Measurements from ENCODE around the gene FLNB. TPM values are rescaled to one million over a fixed set of nuclear protein-coding genes. Genes with fewer than 3 reads are reported as not detected.

Gene FLNB
- total RNA-seq, 2 donors from 2014 or later = 331 to 408 TPM

DNA sequence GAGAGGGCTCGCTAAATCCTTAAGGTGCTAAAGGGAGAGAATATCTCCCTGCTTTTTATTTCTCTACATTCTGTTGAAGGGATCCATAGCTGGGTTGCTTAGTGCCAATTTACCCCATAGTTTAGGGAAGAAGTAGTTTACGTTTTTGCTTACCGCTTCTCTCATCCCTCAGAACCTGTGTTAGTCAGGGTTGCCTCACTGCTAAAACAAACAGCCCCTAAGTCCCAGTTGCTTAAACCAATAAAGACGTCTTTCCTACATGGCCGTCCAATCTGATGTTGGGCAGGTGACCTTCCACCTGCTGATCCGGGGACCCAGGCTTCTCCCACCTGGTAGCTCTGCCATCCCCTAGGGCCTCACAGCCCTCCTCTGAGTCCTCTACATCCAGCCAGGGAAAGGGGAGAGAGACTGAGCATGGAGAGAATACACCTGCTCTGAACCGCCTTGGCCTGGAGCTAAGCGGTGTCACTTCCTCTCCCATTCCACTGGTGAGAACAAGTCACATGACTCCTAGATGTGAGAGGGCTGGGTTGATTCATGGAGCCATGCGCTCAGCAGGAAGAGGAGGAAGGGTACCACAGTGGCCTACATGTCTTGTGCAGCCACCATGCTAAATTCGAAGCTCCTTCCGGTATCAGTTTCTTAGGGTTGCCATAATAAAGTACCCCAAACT is 176.2 kb downstream of the FLNB start:
- Histone ChIP-seq H3K27ac (no peak overlapping the region), H3K9me3 (no peaks in the 10 kb centered on the region), H3K36me3 (no peaks in the 10 kb centered on the region), H3K27me3 (replicated peaks; ENCODE audit: insufficient read depth) (no peaks in the 10 kb centered on the region), H3K4me1 (replicated peaks) (no peaks in the 10 kb centered on the region), H3K4me3 (no peak overlapping the region)
- TF ChIP-seq CTCF (IDR thresholded peaks at IDR 0.05) (no peak), POLR2A (IDR thresholded peaks at IDR 0.05) (no peak), POLR2AphosphoS5 (IDR thresholded peaks at IDR 0.05) (no peak)
- intact Hi-C loops (cut with DNase I) = loop anchor here (10.0 kb wide), 1 partner anchor 230 kb away; no protein-coding TSS in a partner anchor
- DNase-seq (ENCODE audit: low spot score) = no peak
- WGBS = 94% methylated on average over 11 of the region's 11 CpGs

GRCh38 chr3:58184982-58185360 is 176.7 kb downstream of the FLNB start:
- DNase-seq (ENCODE audit: low spot score) = no peak
- Histone ChIP-seq H3K9me3 (no peaks in the 10 kb centered on the region), H3K27ac (no peak overlapping the region), H3K36me3 (no peaks in the 10 kb centered on the region), H3K4me3 (no peak overlapping the region), H3K4me1 (replicated peaks) (no peaks in the 10 kb centered on the region), H3K27me3 (replicated peaks; ENCODE audit: insufficient read depth) (no peaks in the 10 kb centered on the region)
- intact Hi-C loops (cut with DNase I) = loop anchor here (10.0 kb wide), 1 partner anchor 230 kb away; no protein-coding TSS in a partner anchor
- TF ChIP-seq POLR2AphosphoS5 (IDR thresholded peaks at IDR 0.05) (no peak), POLR2A (IDR thresholded peaks at IDR 0.05) (no peak), CTCF (IDR thresholded peaks at IDR 0.05) (no peak)
- 89% methylated on average over 7 of the region's 7 CpGs for WGBS

GRCh38 chr3:58188173-58188564 is 179.9 kb downstream of the FLNB start:
- no peaks in the 10 kb centered on the region for H3K4me1 ChIP-seq (replicated peaks)
- no peaks in the 10 kb centered on the region for H3K36me3 ChIP-seq
- no peaks in the 10 kb centered on the region for H3K9me3 ChIP-seq
- intact Hi-C loops (cut with DNase I) = loop anchor here (2.0 to 10.0 kb wide), 2 partner anchors 111 to 227 kb away; no protein-coding TSS in a partner anchor
- WGBS = 70% methylated on average over 6 of the region's 6 CpGs
- H3K4me3 ChIP-seq = no peak overlapping the region
- H3K27ac ChIP-seq = no peak overlapping the region
- H3K27me3 ChIP-seq (replicated peaks; ENCODE audit: insufficient read depth) = no peaks in the 10 kb centered on the region
- TF ChIP-seq POLR2AphosphoS5 (IDR thresholded peaks at IDR 0.05) = no peak
- TF ChIP-seq CTCF (IDR thresholded peaks at IDR 0.05) = no peak
- no peak for TF ChIP-seq POLR2A (IDR thresholded peaks at IDR 0.05)
- no peak for DNase-seq (ENCODE audit: low spot score)

DNA sequence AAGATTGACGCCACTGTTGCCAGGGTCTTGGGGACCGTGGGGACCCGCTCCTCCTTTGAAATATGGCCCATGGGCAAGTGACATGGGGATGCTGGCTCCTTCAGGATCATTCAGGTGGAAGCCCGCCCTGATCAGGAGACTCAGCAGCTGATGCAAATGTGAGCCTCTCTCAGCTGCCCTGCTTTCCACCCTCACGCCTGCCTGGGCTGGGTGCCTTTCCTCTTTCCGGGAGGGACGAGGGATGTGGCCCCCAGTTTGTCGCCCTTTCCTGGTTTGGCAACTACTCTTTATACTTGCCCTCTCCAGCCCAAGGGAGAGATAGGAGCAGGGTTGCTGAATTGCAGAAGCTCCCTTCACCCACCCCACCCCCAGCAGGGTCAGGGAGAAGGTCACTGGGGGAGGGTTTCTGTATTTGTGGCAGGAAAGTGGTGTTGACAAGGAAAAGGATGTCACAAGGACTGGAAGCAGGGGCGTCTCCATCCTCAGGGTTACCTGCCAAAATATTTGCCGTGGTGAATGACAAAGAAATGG is 180.8 kb downstream of the FLNB start:
- Histone ChIP-seq H3K4me1 (replicated peaks) (no peaks in the 10 kb centered on the region), H3K4me3 (no peak overlapping the region), H3K27me3 (replicated peaks; ENCODE audit: insufficient read depth) (no peaks in the 10 kb centered on the region), H3K27ac (no peak overlapping the region), H3K36me3 (no peaks in the 10 kb centered on the region), H3K9me3 (no peaks in the 10 kb centered on the region)
- TF ChIP-seq CTCF (IDR thresholded peaks at IDR 0.05) (no peak), POLR2A (IDR thresholded peaks at IDR 0.05) (no peak), POLR2AphosphoS5 (IDR thresholded peaks at IDR 0.05) (no peak)
- WGBS = 68% methylated on average over 10 of the region's 10 CpGs
- no peak for DNase-seq (ENCODE audit: low spot score)
- intact Hi-C loops (cut with DNase I) = loop anchor here (2.0 to 10.0 kb wide), 2 partner anchors 110 to 226 kb away; no protein-coding TSS in a partner anchor

DNA sequence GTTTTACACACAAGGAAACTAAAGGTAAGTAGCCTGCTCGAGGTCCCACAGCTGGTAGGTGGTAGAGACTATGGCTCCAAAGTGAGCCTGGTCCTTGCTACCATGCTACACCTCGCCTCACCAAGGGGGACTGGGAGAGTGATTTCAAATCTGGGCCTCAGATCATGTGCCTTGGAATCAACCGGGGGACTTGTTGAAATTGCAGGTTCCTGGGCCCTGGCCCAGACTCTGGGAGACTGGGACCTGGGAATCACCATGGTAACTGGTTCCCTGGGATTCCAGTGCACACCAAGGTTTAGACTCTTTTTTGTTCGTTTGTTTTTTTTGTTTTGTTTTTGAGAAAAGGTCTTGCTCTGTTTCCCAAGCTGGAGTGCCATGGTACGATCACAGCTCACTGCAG is 181.5 kb downstream of the FLNB start:
- Histone ChIP-seq H3K36me3 (no peaks in the 10 kb centered on the region), H3K27ac (no peak overlapping the region), H3K9me3 (no peaks in the 10 kb centered on the region), H3K27me3 (replicated peaks; ENCODE audit: insufficient read depth) (no peaks in the 10 kb centered on the region), H3K4me1 (replicated peaks) (no peaks in the 10 kb centered on the region), H3K4me3 (no peak overlapping the region)
- TF ChIP-seq CTCF (IDR thresholded peaks at IDR 0.05) = no peak
- intact Hi-C loops (cut with DNase I) = loop anchor here (2.0 to 10.0 kb wide), 2 partner anchors 109 to 225 kb away; no protein-coding TSS in a partner anchor
- DNase-seq (ENCODE audit: low spot score) = no peak
- WGBS = 77% methylated on average over 5 of the region's 5 CpGs

Measured in prostate gland (tissue), 2 donors.